Measurements from ENCODE around the gene CNP. TPM values are rescaled to one million over a fixed set of nuclear protein-coding genes. Genes with fewer than 3 reads are reported as not detected.

CNP gene
- total RNA-seq, 4 donors from 2014 or later = 10.2 to 74.7 (median 40.2) TPM

GRCh38 chr17:41942626-41943373 lies 23.8 kb upstream of the CNP start:
- H3K4me1 ChIP-seq = no peaks in the 10 kb centered on the region
- no peaks in the 10 kb centered on the region for H3K9me3 ChIP-seq
- no peak overlapping the region for H3K27ac ChIP-seq
- H3K4me3 ChIP-seq = no peak overlapping the region
- no peak for DNase-seq
- H3K27me3 ChIP-seq = no peaks in the 10 kb centered on the region
- intact Hi-C loops (cut with DNase I; ENCODE audit: low total_unique reads) = no loop called here
- no peaks in the 10 kb centered on the region for H3K36me3 ChIP-seq
- TF ChIP-seq, protein P1, sequence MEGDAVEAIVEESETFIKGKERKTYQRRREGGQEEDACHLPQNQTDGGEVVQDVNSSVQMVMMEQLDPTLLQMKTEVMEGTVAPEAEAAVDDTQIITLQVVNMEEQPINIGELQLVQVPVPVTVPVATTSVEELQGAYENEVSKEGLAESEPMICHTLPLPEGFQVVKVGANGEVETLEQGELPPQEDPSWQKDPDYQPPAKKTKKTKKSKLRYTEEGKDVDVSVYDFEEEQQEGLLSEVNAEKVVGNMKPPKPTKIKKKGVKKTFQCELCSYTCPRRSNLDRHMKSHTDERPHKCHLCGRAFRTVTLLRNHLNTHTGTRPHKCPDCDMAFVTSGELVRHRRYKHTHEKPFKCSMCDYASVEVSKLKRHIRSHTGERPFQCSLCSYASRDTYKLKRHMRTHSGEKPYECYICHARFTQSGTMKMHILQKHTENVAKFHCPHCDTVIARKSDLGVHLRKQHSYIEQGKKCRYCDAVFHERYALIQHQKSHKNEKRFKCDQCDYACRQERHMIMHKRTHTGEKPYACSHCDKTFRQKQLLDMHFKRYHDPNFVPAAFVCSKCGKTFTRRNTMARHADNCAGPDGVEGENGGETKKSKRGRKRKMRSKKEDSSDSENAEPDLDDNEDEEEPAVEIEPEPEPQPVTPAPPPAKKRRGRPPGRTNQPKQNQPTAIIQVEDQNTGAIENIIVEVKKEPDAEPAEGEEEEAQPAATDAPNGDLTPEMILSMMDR (IDR thresholded peaks at IDR 0.05) = no peak
- no peak for TF ChIP-seq POLR2A (IDR thresholded peaks at IDR 0.05)

- H3K4me1 ChIP-seq = no peaks in the 10 kb centered on the region
- no peak for DNase-seq
- no peaks in the 10 kb centered on the region for H3K9me3 ChIP-seq
- intact Hi-C loops (cut with DNase I; ENCODE audit: low total_unique reads) = no loop called here
- no peaks in the 10 kb centered on the region for H3K36me3 ChIP-seq
- no peak overlapping the region for H3K4me3 ChIP-seq
- H3K27ac ChIP-seq = no peak overlapping the region
- TF ChIP-seq, protein P1 (IDR thresholded peaks at IDR 0.05) = no peak
- TF ChIP-seq POLR2A (IDR thresholded peaks at IDR 0.05) = no peak
- no peaks in the 10 kb centered on the region for H3K27me3 ChIP-seq
Measured at GRCh38 chr17:41943492-41943891, 23.1 kb upstream of the CNP start.

GRCh38 chr17:41944943-41945342 lies 21.7 kb upstream of the CNP start:
- Histone ChIP-seq H3K27me3 (no peaks in the 10 kb centered on the region), H3K9me3 (no peaks in the 10 kb centered on the region), H3K27ac (no peak overlapping the region), H3K4me3 (no peak overlapping the region), H3K36me3 (no peaks in the 10 kb centered on the region), H3K4me1 (no peaks in the 10 kb centered on the region)
- DNase-seq = no peak
- TF ChIP-seq POLR2A (IDR thresholded peaks at IDR 0.05) = no peak
- intact Hi-C loops (cut with DNase I; ENCODE audit: low total_unique reads) = no loop called here

- intact Hi-C loops (cut with DNase I; ENCODE audit: low total_unique reads) = no loop called here
- TF ChIP-seq POLR2A (IDR thresholded peaks at IDR 0.05) = no peak
- TF ChIP-seq, protein P1 (IDR thresholded peaks at IDR 0.05) = no peak
- no peaks in the 10 kb centered on the region for H3K9me3 ChIP-seq
- H3K27ac ChIP-seq = no peak overlapping the region
- H3K4me3 ChIP-seq = no peak overlapping the region
- H3K36me3 ChIP-seq = no peaks in the 10 kb centered on the region
- DNase-seq = no peak
- H3K4me1 ChIP-seq = no peaks in the 10 kb centered on the region
- no peaks in the 10 kb centered on the region for H3K27me3 ChIP-seq
Measured at GRCh38 chr17:41948762-41949460, 17.7 kb upstream of the CNP start.

GRCh38 chr17:41956522-41956921 lies 10.1 kb upstream of the CNP start:
- H3K36me3 ChIP-seq = no peaks in the 10 kb centered on the region
- intact Hi-C loops (cut with DNase I; ENCODE audit: low total_unique reads) = no loop called here
- H3K4me1 ChIP-seq = no peaks in the 10 kb centered on the region
- no peak overlapping the region for H3K4me3 ChIP-seq
- H3K27me3 ChIP-seq = no peaks in the 10 kb centered on the region
- TF ChIP-seq, protein P1 (IDR thresholded peaks at IDR 0.05) = no peak
- no peak for TF ChIP-seq POLR2A (IDR thresholded peaks at IDR 0.05)
- DNase-seq = no peak
- H3K9me3 ChIP-seq = no peaks in the 10 kb centered on the region
- H3K27ac ChIP-seq = no peak overlapping the region
